GM23338 (cell line): Measurements from ENCODE around the gene TMEM120B.

Source experiments
- CREB1 ChIP-seq: fragments of 250-450 bp; sonication (Bioruptor Pico); IDR thresholded peaks from 2 replicates; pipeline ENCODE4 v1.5.0; 2020; ENCODE audit warnings: low read depth, mild to moderate bottlenecking, moderate library complexity
- EZH2 ChIP-seq: fragments of 200-600 bp; sonication (generic); IDR thresholded peaks from one replicate; pipeline ENCODE4 v1.8.0; 2017; ENCODE audit warnings: antibody characterized with exemption, mild to moderate bottlenecking, low read depth; ENCODE audit not compliant: unreplicated experiment
- EZH2phosphoT487 ChIP-seq: fragments of 200-600 bp; sonication (generic); IDR thresholded peaks from one replicate; pipeline ENCODE4 v1.8.1; 2018; ENCODE audit warnings: antibody characterized with exemption; ENCODE audit not compliant: unreplicated experiment
- JUNB ChIP-seq: IDR thresholded peaks from one replicate; pipeline ENCODE4 v1.6.1; 2016; ENCODE audit warnings: antibody characterized with exemption; ENCODE audit not compliant: unreplicated experiment
- NANOG ChIP-seq: IDR thresholded peaks from 2 replicates; pipeline ENCODE4 v1.6.1; 2016; ENCODE audit warnings: antibody characterized with exemption, borderline replicate concordance
- POLR2AphosphoS5 ChIP-seq: IDR thresholded peaks from 2 replicates; pipeline ENCODE4 v1.6.1; 2016; ENCODE audit warnings: antibody characterized with exemption, low read depth
- STAT1 ChIP-seq: IDR thresholded peaks from one replicate; pipeline ENCODE4 v1.6.1; 2016; ENCODE audit warnings: antibody characterized with exemption; ENCODE audit not compliant: unreplicated experiment
- ZNF114 ChIP-seq: fragments of 250-450 bp; sonication (Bioruptor Pico); IDR thresholded peaks from 2 replicates; pipeline ENCODE4 v1.5.0; 2020; ENCODE audit warnings: mild to moderate bottlenecking, moderate library complexity
- ZNF331 ChIP-seq: fragments of 250-450 bp; sonication (Bioruptor Pico); IDR thresholded peaks from 2 replicates; pipeline ENCODE4 v1.5.0; 2020; ENCODE audit warnings: low read depth, mild to moderate bottlenecking, moderate library complexity
- TF ChIP-seq, protein P1 (sequence below), 2 experiments: fragments of 200-600 bp in 1 of 2; sonication (generic) in 1 of 2; conservative IDR thresholded peaks; 2 replicates each; pipeline versions ENCODE4 v1.5.1 to v1.6.1; 2016 to 2017; ENCODE audit warnings: antibody characterized with exemption in 2 of 2, low read depth in 2 of 2, mild to moderate bottlenecking in 2 of 2, moderate library complexity in 1 of 2
- TF ChIP-seq, protein P2 (sequence below): IDR thresholded peaks from one replicate; pipeline ENCODE4 v1.6.1; 2018; ENCODE audit warnings: antibody characterized with exemption; ENCODE audit not compliant: unreplicated experiment
- TF ChIP-seq, protein P3 (sequence below): IDR thresholded peaks from 2 replicates; pipeline ENCODE4 v1.6.1; 2016; ENCODE audit warnings: antibody characterized with exemption

DNA sequence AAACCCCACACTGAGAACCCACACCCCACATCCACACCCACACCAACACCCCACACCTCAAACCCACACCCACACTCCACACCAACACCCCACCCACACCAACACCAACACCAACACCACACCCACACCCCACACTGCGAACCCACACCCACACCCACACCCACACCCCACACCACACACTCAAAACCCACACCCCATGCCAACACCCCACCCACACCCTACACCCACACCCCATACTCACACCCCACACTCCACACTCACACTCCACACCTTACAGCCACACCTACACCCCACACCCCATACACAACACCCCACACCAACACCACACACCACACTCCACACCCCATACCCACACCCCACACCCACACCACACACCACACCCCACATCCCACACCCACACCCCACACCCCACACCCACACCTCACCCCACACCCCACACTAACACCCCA lies 38.0 kb downstream of the TMEM120B start:
- TF ChIP-seq, protein P1, sequence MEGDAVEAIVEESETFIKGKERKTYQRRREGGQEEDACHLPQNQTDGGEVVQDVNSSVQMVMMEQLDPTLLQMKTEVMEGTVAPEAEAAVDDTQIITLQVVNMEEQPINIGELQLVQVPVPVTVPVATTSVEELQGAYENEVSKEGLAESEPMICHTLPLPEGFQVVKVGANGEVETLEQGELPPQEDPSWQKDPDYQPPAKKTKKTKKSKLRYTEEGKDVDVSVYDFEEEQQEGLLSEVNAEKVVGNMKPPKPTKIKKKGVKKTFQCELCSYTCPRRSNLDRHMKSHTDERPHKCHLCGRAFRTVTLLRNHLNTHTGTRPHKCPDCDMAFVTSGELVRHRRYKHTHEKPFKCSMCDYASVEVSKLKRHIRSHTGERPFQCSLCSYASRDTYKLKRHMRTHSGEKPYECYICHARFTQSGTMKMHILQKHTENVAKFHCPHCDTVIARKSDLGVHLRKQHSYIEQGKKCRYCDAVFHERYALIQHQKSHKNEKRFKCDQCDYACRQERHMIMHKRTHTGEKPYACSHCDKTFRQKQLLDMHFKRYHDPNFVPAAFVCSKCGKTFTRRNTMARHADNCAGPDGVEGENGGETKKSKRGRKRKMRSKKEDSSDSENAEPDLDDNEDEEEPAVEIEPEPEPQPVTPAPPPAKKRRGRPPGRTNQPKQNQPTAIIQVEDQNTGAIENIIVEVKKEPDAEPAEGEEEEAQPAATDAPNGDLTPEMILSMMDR (conservative IDR thresholded peaks at IDR 0.05; ENCODE audit: low read depth in 2 of 2) = no peak
- TF ChIP-seq, protein P2, sequence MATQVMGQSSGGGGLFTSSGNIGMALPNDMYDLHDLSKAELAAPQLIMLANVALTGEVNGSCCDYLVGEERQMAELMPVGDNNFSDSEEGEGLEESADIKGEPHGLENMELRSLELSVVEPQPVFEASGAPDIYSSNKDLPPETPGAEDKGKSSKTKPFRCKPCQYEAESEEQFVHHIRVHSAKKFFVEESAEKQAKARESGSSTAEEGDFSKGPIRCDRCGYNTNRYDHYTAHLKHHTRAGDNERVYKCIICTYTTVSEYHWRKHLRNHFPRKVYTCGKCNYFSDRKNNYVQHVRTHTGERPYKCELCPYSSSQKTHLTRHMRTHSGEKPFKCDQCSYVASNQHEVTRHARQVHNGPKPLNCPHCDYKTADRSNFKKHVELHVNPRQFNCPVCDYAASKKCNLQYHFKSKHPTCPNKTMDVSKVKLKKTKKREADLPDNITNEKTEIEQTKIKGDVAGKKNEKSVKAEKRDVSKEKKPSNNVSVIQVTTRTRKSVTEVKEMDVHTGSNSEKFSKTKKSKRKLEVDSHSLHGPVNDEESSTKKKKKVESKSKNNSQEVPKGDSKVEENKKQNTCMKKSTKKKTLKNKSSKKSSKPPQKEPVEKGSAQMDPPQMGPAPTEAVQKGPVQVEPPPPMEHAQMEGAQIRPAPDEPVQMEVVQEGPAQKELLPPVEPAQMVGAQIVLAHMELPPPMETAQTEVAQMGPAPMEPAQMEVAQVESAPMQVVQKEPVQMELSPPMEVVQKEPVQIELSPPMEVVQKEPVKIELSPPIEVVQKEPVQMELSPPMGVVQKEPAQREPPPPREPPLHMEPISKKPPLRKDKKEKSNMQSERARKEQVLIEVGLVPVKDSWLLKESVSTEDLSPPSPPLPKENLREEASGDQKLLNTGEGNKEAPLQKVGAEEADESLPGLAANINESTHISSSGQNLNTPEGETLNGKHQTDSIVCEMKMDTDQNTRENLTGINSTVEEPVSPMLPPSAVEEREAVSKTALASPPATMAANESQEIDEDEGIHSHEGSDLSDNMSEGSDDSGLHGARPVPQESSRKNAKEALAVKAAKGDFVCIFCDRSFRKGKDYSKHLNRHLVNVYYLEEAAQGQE = no peak
- TF ChIP-seq EZH2phosphoT487 (no peak), CREB1 (CRISPR knock-in tag) (no peak), POLR2AphosphoS5 (no peak), EZH2 (no peak), ZNF114 (CRISPR knock-in tag) (no peak), NANOG (no peak), ZNF331 (CRISPR knock-in tag) (no peak), JUNB (no peak), STAT1 (no peak)
- TF ChIP-seq, protein P3, sequence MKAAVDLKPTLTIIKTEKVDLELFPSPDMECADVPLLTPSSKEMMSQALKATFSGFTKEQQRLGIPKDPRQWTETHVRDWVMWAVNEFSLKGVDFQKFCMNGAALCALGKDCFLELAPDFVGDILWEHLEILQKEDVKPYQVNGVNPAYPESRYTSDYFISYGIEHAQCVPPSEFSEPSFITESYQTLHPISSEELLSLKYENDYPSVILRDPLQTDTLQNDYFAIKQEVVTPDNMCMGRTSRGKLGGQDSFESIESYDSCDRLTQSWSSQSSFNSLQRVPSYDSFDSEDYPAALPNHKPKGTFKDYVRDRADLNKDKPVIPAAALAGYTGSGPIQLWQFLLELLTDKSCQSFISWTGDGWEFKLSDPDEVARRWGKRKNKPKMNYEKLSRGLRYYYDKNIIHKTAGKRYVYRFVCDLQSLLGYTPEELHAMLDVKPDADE = no peak
